Natural killer cell (primary cell): ENCODE measurements around the gene CHSY1. TPM values are rescaled to one million over a fixed set of nuclear protein-coding genes. Genes with fewer than 3 reads are reported as not detected.

Source experiments
- ATAC-seq, 3 donors: fragments of 150-1000 bp in 2 of 3; fragments of 200-7000 bp in 1 of 3; cut with Tn5 transposase; 1 replicate in 1 of 3; 2 replicates in 2 of 3; pipeline ENCODE4 v1.10.0; 2021; ENCODE audit warnings: mild to moderate bottlenecking in 2 of 3, moderate library complexity in 2 of 3
- DNase-seq, 2 donors: peaks; one replicate each; pipeline versions ENCODE4 v3.0.0 to v3.0.0-alpha.2; 2013 to 2021; ENCODE audit warnings: mixed read lengths in 1 of 2
- H3K27ac ChIP-seq: one replicate; pipeline ENCODE4 v1.5.1; 2013; ENCODE audit warnings: mild to moderate bottlenecking, low read length
- H3K27me3 ChIP-seq: one replicate; pipeline ENCODE4 v1.6.1; 2013; ENCODE audit warnings: low read length; ENCODE audit not compliant: control insufficient read depth, insufficient read depth
- H3K36me3 ChIP-seq: one replicate; pipeline ENCODE4 v1.6.1; 2013; ENCODE audit warnings: low read length; ENCODE audit not compliant: control insufficient read depth, insufficient read depth
- H3K4me1 ChIP-seq: one replicate; pipeline ENCODE4 v1.6.1; 2013; ENCODE audit warnings: low read length; ENCODE audit not compliant: control insufficient read depth, insufficient read depth
- H3K4me3 ChIP-seq: one replicate; pipeline ENCODE4 v1.5.1; 2013; ENCODE audit warnings: low read length
- H3K9me3 ChIP-seq: one replicate; pipeline ENCODE4 v1.6.1; 2013; ENCODE audit warnings: low read length; ENCODE audit not compliant: control insufficient read depth, insufficient read depth
- H3K27ac Mint-ChIP-seq, 2 donors: one replicate each; pipeline ENCODE4 v1.8.0; 2022; ENCODE audit warnings: mild to moderate bottlenecking in 2 of 2, mixed read lengths in 2 of 2, moderate library complexity in 1 of 2
- H3K27me3 Mint-ChIP-seq, 2 donors: one replicate each; pipeline ENCODE4 v1.8.0; 2022; ENCODE audit warnings: low read depth in 2 of 2, mixed read lengths in 2 of 2
- H3K36me3 Mint-ChIP-seq: one replicate; pipeline ENCODE4 v1.8.0; 2022; ENCODE audit warnings: mixed read lengths
- H3K4me1 Mint-ChIP-seq, 2 donors: one replicate each; pipeline ENCODE4 v1.8.0; 2022; ENCODE audit warnings: mixed read lengths in 2 of 2
- H3K4me3 Mint-ChIP-seq: one replicate; pipeline ENCODE4 v1.8.0; 2022; ENCODE audit warnings: mild to moderate bottlenecking, moderate library complexity, mixed read lengths
- H3K9me3 Mint-ChIP-seq, 2 donors: one replicate each; pipeline ENCODE4 v1.8.0; 2022; ENCODE audit warnings: mixed read lengths in 2 of 2
- CTCF ChIP-seq: fragments of 200-600 bp; IDR thresholded peaks from one replicate; pipeline ENCODE4 v1.8.0; 2022; ENCODE audit warnings: antibody characterized with exemption
- WGBS: methylation state at CpG from one replicate; pipeline ENCODE4 v1.1.7; 2013; ENCODE audit warnings: missing lambda C conversion rate; ENCODE audit not compliant: insufficient coverage; 5-methylcytosine and 5-hydroxymethylcytosine counted together
- intact Hi-C: fragments of 100-400 bp; cut with micrococcal nuclease; formaldehyde crosslinking; loops from one replicate; pipeline ENCODE4 v1.14.2; 2022
- total RNA-seq, 4 donors: library from RNA; stranded (reverse); fragments of 120-200 nt in 1 of 4; gene quantifications; one replicate each; pipeline versions ENCODE4 v1.2.3 to v1.2.4, GENCODE V29; 2013 to 2022

Gene CHSY1
- total RNA-seq, 3 donors from 2014 or later (not counting 1 experiment from before 2014, with no cell fraction given): 21.1 to 32.5 (median 30.8) TPM

- Histone ChIP-seq H3K27me3 (no peaks in the 10 kb centered on the region), H3K9me3 (no peaks in the 10 kb centered on the region), H3K4me1 (peaks cover 24% of the 10 kb centered on the region), H3K36me3 (no peaks in the 10 kb centered on the region), H3K4me3 (no peak overlapping the region), H3K27ac (no peak overlapping the region)
- DNase-seq (no peak), ATAC-seq (no peak)
- intact Hi-C loops: no loop called here
- TF ChIP-seq CTCF: no peak
- Mint-ChIP-seq H3K36me3 (peaks cover under 1% of the 10 kb centered on the region), H3K27ac (peak overlapping the region in 1 of 2 donors; percentile 47), H3K9me3 (no peaks in the 10 kb centered on the region), H3K27me3 (no peaks in the 10 kb centered on the region), H3K4me1 (peaks cover 39 to 40% of the 10 kb centered on the region in 2 donors), H3K4me3 (no peak overlapping the region)
- 86% methylated on average over 11 of the region's 12 CpGs for WGBS
These were observed 79.9 kb downstream of the CHSY1 start for GRCh38 chr15:101171954-101172353.

- H3K27me3 Mint-ChIP-seq: no peaks in the 10 kb centered on the region
- 97% methylated on average over 20 of the region's 20 CpGs for WGBS
- H3K9me3 Mint-ChIP-seq: peaks cover 0 to 2% of the 10 kb centered on the region in 2 donors
These were observed 81.1 kb downstream of the CHSY1 start for GRCh38 chr15:101170568-101171350.

GRCh38 chr15:101169495-101170071 lies 82.3 kb downstream of the CHSY1 start:
- H3K36me3 Mint-ChIP-seq: peaks cover 23% of the 10 kb centered on the region
- Histone ChIP-seq H3K4me3 (no peak overlapping the region), H3K9me3 (peaks cover 17% of the 10 kb centered on the region), H3K4me1 (peaks cover 17% of the 10 kb centered on the region), H3K27ac (no peak overlapping the region), H3K36me3 (no peaks in the 10 kb centered on the region), H3K27me3 (no peaks in the 10 kb centered on the region)
- H3K9me3 Mint-ChIP-seq: peaks cover 0 to 2% of the 10 kb centered on the region in 2 donors
- H3K27ac Mint-ChIP-seq: no peak overlapping the region
- H3K27me3 Mint-ChIP-seq: no peaks in the 10 kb centered on the region
- peaks cover 31 to 32% of the 10 kb centered on the region in 2 donors for H3K4me1 Mint-ChIP-seq
- TF ChIP-seq CTCF: no peak
- WGBS: 91% methylated on average over 19 of the region's 19 CpGs
- DNase-seq (no peak), ATAC-seq (no peak)
- no peak overlapping the region for H3K4me3 Mint-ChIP-seq
- intact Hi-C loops: no loop called here

More at GRCh38 chr15:101170568-101171350, 81.1 kb downstream of the CHSY1 start:
- TF ChIP-seq CTCF: no peak
- Histone ChIP-seq H3K27me3 (no peaks in the 10 kb centered on the region), H3K9me3 (peaks cover 9% of the 10 kb centered on the region), H3K36me3 (no peaks in the 10 kb centered on the region), H3K4me3 (no peak overlapping the region), H3K4me1 (peaks cover 24% of the 10 kb centered on the region), H3K27ac (no peak overlapping the region)
- DNase-seq: no peak
- intact Hi-C loops: no loop called here
- Mint-ChIP-seq H3K36me3 (peaks cover 12% of the 10 kb centered on the region), H3K4me1 (peaks cover 38 to 40% of the 10 kb centered on the region in 2 donors), H3K27ac (no peak overlapping the region), H3K4me3 (no peak overlapping the region)
- ATAC-seq: no peak
